GM12878 (cell line): ENCODE measurements around the gene MXD4. TPM values are rescaled to one million over a fixed set of nuclear protein-coding genes. Genes with fewer than 3 reads are reported as not detected.
"Not testable (repeated sequence)": the region's sequence is repeated elsewhere in the genome, so short reads cannot be mapped to it uniquely, and the experiment has no call there.

ENCODE experiments used
- ATAC-seq: fragments of 200-7000 bp; cut with Tn5 transposase; 3 replicates; pipeline ENCODE4 v1.9.1; 2020; ENCODE audit warnings: mild to moderate bottlenecking, moderate library complexity
- BruUV-seq: library from RNA; stranded (reverse); fragments of 400-500 nt; replicated peaks from 2 replicates; lab custom pipeline; 2021; lab: Mats Ljungman, UMichigan
- CTCF ChIA-PET: fragments of 300-600 bp; sonication (Branson Sonifier 250); formaldehyde crosslinking; extraction: SDS; loops from one replicate; lab custom pipeline; 2021; ENCODE audit warnings: inconsistent platforms; lab: Yijun Ruan, JAX
- POLR2A ChIA-PET: fragments of 350-600 bp; formaldehyde crosslinking; extraction: SDS; loops from one replicate; lab custom pipeline; 2021; ENCODE audit warnings: inconsistent platforms; lab: Charles Lee
- RAD21 ChIA-PET: fragments of 300-600 bp; sonication (Branson Sonifier 250); formaldehyde crosslinking; loops from one replicate; lab custom pipeline; 2023; ENCODE audit warnings: antibody characterized with exemption; ENCODE audit not compliant: unreplicated experiment; lab: Charles Lee
- SMC1A ChIA-PET: fragments of 300-600 bp; sonication (Branson Sonifier 250); formaldehyde crosslinking; loops from one replicate; lab custom pipeline; 2023; ENCODE audit not compliant: unreplicated experiment, uncharacterized antibody; lab: Charles Lee
- DNase-seq: peaks from one replicate; pipeline ENCODE4 v3.0.0-alpha.2; 2011; ENCODE audit warnings: low read depth, low spot score
- FAIRE-seq: peaks from 3 replicates; lab custom pipeline; 2011; peaks lifted over from hg19 to GRCh38; lab: Jason Lieb, UNC
- H2AFZ ChIP-seq: 2 replicates; pipeline ENCODE4 v1.6.0; 2011; ENCODE audit warnings: low read depth, low read length, control low read depth; ENCODE audit not compliant: control insufficient read depth
- H3K27ac ChIP-seq: 2 replicates; pipeline ENCODE4 v1.5.1; 2011; ENCODE audit warnings: control low read depth; ENCODE audit not compliant: control insufficient read depth, insufficient read depth
- H3K27me3 ChIP-seq, 2 experiments: replicated peaks in 1 of 2; 2 replicates each; pipeline versions ENCODE4 v1.6.0 to v1.6.1; 2011; ENCODE audit warnings: low read length in 1 of 2; ENCODE audit not compliant: control insufficient read depth in 2 of 2, insufficient read depth in 2 of 2
- H3K36me3 ChIP-seq, 2 experiments: 2 replicates each; pipeline ENCODE4 v1.5.1; 2011; ENCODE audit warnings: low read length in 1 of 2; ENCODE audit not compliant: control insufficient read depth in 2 of 2, insufficient read depth in 2 of 2
- H3K4me1 ChIP-seq: 2 replicates; pipeline ENCODE4 v1.6.1; 2011; ENCODE audit warnings: mild to moderate bottlenecking, low read length, moderate library complexity, mixed read lengths; ENCODE audit not compliant: control insufficient read depth, insufficient read depth
- H3K4me2 ChIP-seq: 2 replicates; pipeline ENCODE4 v1.6.0; 2011; ENCODE audit warnings: control low read depth; ENCODE audit not compliant: control insufficient read depth, insufficient read depth
- H3K4me3 ChIP-seq: fragments of 200-600 bp; sonication (generic); 2 replicates; pipeline ENCODE4 v1.5.1; 2016
- H3K79me2 ChIP-seq: 2 replicates; pipeline ENCODE4 v1.6.0; 2011; ENCODE audit warnings: low read length; ENCODE audit not compliant: control insufficient read depth, insufficient read depth
- H3K9ac ChIP-seq: 2 replicates; pipeline ENCODE4 v1.8.0; 2011; ENCODE audit warnings: low read length, control low read depth, mixed read lengths; ENCODE audit not compliant: control insufficient read depth, insufficient read depth
- H3K9me3 ChIP-seq: replicated peaks from 3 replicates; pipeline ENCODE4 v1.5.1; 2011; ENCODE audit warnings: mild to moderate bottlenecking, low read length; ENCODE audit not compliant: control insufficient read depth, insufficient read depth
- H4K20me1 ChIP-seq: 2 replicates; pipeline ENCODE4 v1.6.0; 2011; ENCODE audit not compliant: control insufficient read depth, insufficient read depth
- EZH2 ChIP-seq: IDR thresholded peaks from 2 replicates; pipeline ENCODE4 v1.6.1; 2012; ENCODE audit warnings: low read depth, mild to moderate bottlenecking, control low read depth, inconsistent platforms, low read length, borderline replicate concordance; ENCODE audit not compliant: control insufficient read depth
- IKZF2 ChIP-seq, 2 experiments: fragments of 450-650 bp; IDR thresholded peaks; 2 replicates each; pipeline ENCODE4 v1.6.1; 2017; ENCODE audit warnings: mild to moderate bottlenecking in 2 of 2, moderate library complexity in 2 of 2
- PAX8 ChIP-seq: fragments of 450-650 bp; IDR thresholded peaks from 2 replicates; pipeline ENCODE4 v1.6.1; 2017; ENCODE audit warnings: mild to moderate bottlenecking, moderate library complexity
- TCF7 ChIP-seq: IDR thresholded peaks from 2 replicates; pipeline ENCODE4 v1.6.1; 2014; ENCODE audit warnings: antibody characterized with exemption, borderline replicate concordance
- YBX1 ChIP-seq: fragments of 450-650 bp; IDR thresholded peaks from 2 replicates; pipeline ENCODE4 v1.6.1; 2016; ENCODE audit warnings: antibody characterized with exemption
- ZNF24 ChIP-seq: fragments of 450-650 bp; IDR thresholded peaks from 2 replicates; pipeline ENCODE4 v1.6.1; 2017; ENCODE audit warnings: antibody characterized with exemption, mild to moderate bottlenecking
- ZNF687 ChIP-seq: fragments of 450-650 bp; IDR thresholded peaks from 2 replicates; pipeline ENCODE4 v1.6.1; 2017; ENCODE audit warnings: mild to moderate bottlenecking, moderate library complexity
- WGBS: methylation state at CpG from one replicate; pipeline ENCODE4 v1.1.6; 2016; ENCODE audit warnings: low lambda C conversion rate; ENCODE audit not compliant: insufficient replicate concordance, insufficient coverage; ENCODE audit errors: missing lambda C conversion rate; 5-methylcytosine and 5-hydroxymethylcytosine counted together
- in situ Hi-C: fragments of 300-500 bp; cut with MboI; formaldehyde crosslinking; loops from 9 replicates; pipeline ENCODE4 v1.14.3; 2018; ENCODE audit warnings: mixed read lengths
- intact Hi-C: fragments of 100-400 bp; cut with micrococcal nuclease; formaldehyde crosslinking; loops from one replicate; pipeline ENCODE4 v1.14.2; 2022; ENCODE audit not compliant: unreplicated experiment
- polyA plus RNA-seq, 11 experiments: library from polyadenylated mRNA; depleted of rRNA in 4 of 11; unstranded in 6 of 11; stranded (reverse) in 5 of 11; fragments of >200 nt; fragmentation: Nextera tagmentation in 4 of 11; fragmentation: Illumina TruSeq in 1 of 11; extraction: Ambion mirVana in 4 of 11; extraction: Trizol in 1 of 11; gene quantifications; 1 replicate in 1 of 11; 2 replicates in 10 of 11; pipeline versions ENCODE4 v1.2.1 to v1.2.3, GENCODE V29; 2011 to 2016; ENCODE audit warnings: inconsistent platforms in 2 of 11, missing spikeins in 2 of 11, low read depth in 1 of 11
- total RNA-seq, 4 experiments: library from RNA; depleted of rRNA in 3 of 4; stranded (reverse); fragments of >200 nt in 3 of 4; fragmentation: Illumina TruSeq in 1 of 4; extraction: Trizol in 1 of 4; gene quantifications; 2 replicates each; pipeline versions ENCODE4 v1.2.1 to v1.2.3, GENCODE V29; 2013 to 2021

Gene MXD4
- total and polyA plus RNA-seq, 10 of the 15 experiments (the other 5 are each of a cell fraction or from before 2014, with no cell fraction given), result 0.21 to 25.6 (median 5.2) TPM

DNA sequence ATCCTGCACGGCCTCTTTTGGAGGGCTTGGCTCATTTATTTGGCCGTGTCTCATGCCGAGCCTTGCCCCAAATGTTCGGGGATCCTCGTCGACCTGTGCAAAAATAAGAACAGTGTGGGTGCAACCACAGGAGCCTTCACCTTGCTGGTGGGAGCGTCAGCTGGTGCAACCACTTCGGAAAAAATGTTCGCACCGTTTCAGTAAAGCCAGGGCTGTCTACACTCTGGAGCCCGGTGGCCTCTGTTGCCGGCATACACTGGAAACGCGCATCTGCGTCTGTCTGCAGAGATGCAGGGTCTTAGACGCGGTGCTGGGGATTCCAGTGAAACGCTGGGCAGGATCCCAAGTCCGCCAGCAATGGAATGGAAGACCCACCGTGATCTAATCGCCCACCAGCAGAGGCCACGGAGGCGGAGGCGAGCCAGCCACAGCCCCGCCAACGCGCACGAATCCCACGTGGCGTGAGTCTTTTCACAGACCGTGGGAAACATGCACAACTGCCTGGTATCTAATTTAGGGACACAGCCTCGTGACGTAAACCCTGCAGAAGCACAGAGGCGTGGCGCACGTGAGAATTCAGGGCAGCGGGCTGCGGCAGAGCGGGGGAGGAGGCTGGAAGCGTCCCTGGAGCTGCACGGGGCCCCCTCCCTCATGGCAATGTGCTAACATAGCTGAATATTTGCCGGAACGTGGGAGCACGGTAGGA is 13.8 kb upstream of the MXD4 start (continued):
- no peak for TF ChIP-seq ZNF687
- TF ChIP-seq IKZF2 (IDR thresholded peaks at IDR 0.05), result no peak
- no peak for TF ChIP-seq TCF7
- no peak for TF ChIP-seq PAX8
- TF ChIP-seq ZNF24, result no peak
- TF ChIP-seq EZH2, result no peak
- no peak for TF ChIP-seq YBX1

- CTCF ChIA-PET, H3K27ac ChIP-seq, in situ Hi-C loops, H3K79me2 ChIP-seq, H3K4me3 ChIP-seq, intact Hi-C loops, RAD21 ChIA-PET, DNase-seq, H4K20me1 ChIP-seq, BruUV-seq, H3K36me3 ChIP-seq, FAIRE-seq, SMC1A ChIA-PET, H2AFZ ChIP-seq, H3K9ac ChIP-seq, H3K4me1 ChIP-seq, H3K27me3 ChIP-seq, H3K9me3 ChIP-seq, POLR2A ChIA-PET, ATAC-seq, H3K4me2 ChIP-seq: not testable (repeated sequence)
- WGBS, result 37% methylated on average over 9 of the region's 10 CpGs
Measured at GRCh38 chr4:2275044-2275397, 13.1 kb upstream of the MXD4 start.
